Right lobe of liver (tissue), 4 donors: Measurements from ENCODE around the gene AIFM2.

Source experiments
- POLR2A ChIP-seq: fragments of 450-650 bp; IDR thresholded peaks from one replicate; pipeline ENCODE4 v1.6.1; 2017; ENCODE audit warnings: antibody characterized with exemption, mild to moderate bottlenecking
- TF ChIP-seq, protein P1 (sequence below), 4 donors: fragments of 200-600 bp in 3 of 4; fragments of 450-650 bp in 1 of 4; IDR thresholded peaks; one replicate each; pipeline versions ENCODE4 v1.5.1 to v1.8.0; 2016 to 2022; ENCODE audit warnings: antibody characterized with exemption in 4 of 4, mild to moderate bottlenecking in 2 of 4
- donor health status: DM: no; HTN: no; CAD: no.
- donor health status: DM: no; HTN: no; CAD: no.
- donor health status: DM: no; HTN: yes; CAD: no.

DNA sequence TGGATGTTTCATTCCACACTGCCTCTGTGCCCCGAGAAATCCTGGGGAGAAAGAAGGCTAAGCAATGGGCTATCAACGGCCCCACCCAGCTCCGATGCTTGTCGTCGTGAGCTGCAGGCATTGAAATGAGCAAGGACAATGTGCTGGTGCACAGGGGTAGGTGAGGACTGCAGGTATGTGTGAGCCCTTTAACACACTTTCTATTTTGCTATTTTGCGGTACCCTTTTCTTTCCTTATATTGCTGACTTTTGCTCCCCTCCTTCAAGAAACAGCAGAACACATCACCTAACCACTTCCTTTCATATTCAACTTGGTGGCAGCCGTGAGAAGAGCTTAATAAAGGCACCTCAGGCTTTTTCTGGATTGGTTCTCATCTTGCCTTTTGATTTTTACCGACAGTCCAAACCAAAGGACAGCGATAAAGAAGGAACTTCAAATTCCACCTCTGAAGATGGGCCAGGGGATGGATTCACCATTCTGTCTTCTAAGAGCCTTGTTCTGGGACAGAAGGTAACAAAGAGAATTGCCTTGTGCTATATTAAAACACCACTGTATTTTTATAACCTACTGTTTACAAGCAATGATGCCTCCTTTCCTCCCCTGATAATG, 39.2 kb downstream of the AIFM2 start:
- TF ChIP-seq, protein P1, sequence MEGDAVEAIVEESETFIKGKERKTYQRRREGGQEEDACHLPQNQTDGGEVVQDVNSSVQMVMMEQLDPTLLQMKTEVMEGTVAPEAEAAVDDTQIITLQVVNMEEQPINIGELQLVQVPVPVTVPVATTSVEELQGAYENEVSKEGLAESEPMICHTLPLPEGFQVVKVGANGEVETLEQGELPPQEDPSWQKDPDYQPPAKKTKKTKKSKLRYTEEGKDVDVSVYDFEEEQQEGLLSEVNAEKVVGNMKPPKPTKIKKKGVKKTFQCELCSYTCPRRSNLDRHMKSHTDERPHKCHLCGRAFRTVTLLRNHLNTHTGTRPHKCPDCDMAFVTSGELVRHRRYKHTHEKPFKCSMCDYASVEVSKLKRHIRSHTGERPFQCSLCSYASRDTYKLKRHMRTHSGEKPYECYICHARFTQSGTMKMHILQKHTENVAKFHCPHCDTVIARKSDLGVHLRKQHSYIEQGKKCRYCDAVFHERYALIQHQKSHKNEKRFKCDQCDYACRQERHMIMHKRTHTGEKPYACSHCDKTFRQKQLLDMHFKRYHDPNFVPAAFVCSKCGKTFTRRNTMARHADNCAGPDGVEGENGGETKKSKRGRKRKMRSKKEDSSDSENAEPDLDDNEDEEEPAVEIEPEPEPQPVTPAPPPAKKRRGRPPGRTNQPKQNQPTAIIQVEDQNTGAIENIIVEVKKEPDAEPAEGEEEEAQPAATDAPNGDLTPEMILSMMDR (IDR thresholded peaks at IDR 0.05), result no peak
- TF ChIP-seq POLR2A, result no peak
